ENCODE data around the gene STMN3. TPM values are rescaled to one million over a fixed set of nuclear protein-coding genes. Genes with fewer than 3 reads are reported as not detected.

The STMN3 gene
- total and polyA plus RNA-seq, 2 experiments from 2014 or later: 18.6 to 37.6 TPM

DNA sequence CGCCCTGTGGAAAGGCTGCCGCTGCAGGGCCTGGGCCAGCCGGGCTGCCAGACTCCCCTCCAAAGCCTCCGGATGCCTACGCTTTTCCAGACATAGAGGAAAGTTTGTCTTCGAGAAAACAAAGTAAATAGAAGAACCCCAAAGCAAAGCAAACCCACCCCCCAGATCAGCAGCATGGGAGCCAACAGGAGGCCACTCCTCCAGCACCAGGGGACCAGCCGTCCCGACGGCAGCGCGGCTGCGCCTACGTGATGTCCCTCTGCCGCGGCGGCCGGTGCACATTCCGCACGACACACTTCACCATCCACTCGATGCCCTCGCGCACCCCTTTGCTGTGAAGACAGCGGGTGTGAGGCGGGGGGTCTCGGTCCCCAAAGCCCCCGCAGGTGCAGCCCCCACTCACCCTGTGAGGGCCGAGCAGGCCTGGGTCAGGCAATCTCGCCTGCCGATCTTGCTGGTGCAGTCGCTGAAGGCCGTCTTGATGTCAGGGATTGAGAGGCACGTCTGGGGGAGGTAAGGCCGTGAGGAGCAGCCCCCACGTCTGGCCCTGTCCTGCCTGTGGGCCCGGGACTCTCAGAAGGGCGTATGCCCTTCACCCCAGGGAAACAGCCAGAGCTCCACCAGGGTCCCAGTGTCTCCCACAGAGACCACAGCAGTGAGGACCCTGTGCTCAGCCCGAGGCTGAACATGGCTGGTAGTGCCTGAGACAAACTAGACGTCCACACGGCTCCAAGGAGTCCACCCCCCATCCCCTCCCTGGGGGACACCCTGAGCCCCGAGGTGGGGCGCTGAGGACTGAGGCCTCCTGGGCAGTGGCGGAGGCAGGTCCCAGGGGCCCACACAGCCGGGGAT, 47.2 kb upstream of the STMN3 start:
- 81 to 83% methylated on average over 36 to 43 of the region's 43 CpGs for WGBS, 2 experiments (ENCODE audit: low coverage in 1 of 2, low lambda C conversion rate in 2 of 2, missing lambda C conversion rate in 2 of 2)
- peak overlapping the region; percentile 87; the same call in 1 of the 2 replicates for H3K27ac ChIP-seq

DNA sequence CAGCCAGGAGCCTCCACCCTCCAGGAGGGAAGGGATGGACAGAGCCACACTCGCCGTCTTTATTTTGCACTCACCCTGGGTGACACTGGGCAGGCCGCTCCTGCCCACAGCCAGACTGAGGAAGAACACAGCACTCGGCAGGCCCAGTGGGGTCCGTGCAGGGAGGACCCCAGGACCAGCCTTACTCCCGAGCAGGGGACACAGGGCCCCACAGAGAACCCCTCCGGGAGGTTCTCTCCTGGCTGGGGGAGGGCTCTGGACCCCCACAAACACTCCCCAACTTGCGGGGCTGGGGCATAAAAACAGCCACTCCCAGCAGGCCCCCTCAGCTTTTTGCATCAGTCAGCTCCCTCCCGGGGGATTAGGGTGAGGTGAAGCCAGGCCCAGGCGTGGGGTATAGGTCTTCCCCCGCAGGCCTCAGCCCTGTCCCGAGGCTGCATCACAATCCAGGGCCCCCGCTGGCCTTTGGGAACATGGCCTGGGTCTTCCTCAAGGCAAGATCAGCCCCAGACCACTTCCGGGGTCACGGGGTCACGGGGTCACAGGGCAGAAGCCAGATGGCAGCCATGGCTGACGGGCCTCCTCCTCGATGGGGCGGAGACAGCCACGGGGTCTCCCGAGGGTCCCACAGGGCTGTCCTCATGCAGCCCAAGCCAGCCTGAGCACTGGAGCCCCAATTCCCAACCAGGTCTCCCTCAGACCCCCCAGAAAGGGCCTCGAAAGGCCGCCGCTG, 46.4 kb upstream of the STMN3 start:
- Histone ChIP-seq H3K9me2 (ENCODE audit: insufficient read depth) (no peaks in the 10 kb centered on the region), H3K4me1 (ENCODE audit: insufficient read depth) (peaks cover 24% of the 10 kb centered on the region), H3K36me3 (ENCODE audit: low read depth) (no peaks in the 10 kb centered on the region), H3K4me2 (ENCODE audit: unreplicated experiment) (peak overlapping the region; percentile 55), H3K27me3 (replicated peaks; ENCODE audit: insufficient read depth) (no peaks in the 10 kb centered on the region), H2AFZ (no peak overlapping the region), H3K4me3 (peak overlapping the region; percentile 42), H3F3A (ENCODE audit: insufficient read depth) (no peaks in the 10 kb centered on the region; the same call in 1 of the 2 replicates), H4K20me1 (ENCODE audit: insufficient read depth) (no peaks in the 10 kb centered on the region), H3K9ac (peak overlapping the region; percentile 72), H3K79me2 (ENCODE audit: insufficient read depth) (peaks cover 15% of the 10 kb centered on the region), H3K9me3 (ENCODE audit: low read depth) (no peaks in the 10 kb centered on the region), H3K27ac (peak overlapping the region; percentile 87)
- DNase-seq: no peak
- in situ Hi-C loops (cut with MboI): no loop called here
- 51 to 55% methylated on average over 19 to 20 of the region's 24 CpGs for WGBS, 2 experiments (ENCODE audit: low coverage in 1 of 2, low lambda C conversion rate in 2 of 2, missing lambda C conversion rate in 2 of 2)
- TF ChIP-seq EZH2phosphoT487 (IDR thresholded peaks at IDR 0.05; ENCODE audit: insufficient read depth, low read depth): no peak
- no peak for TF ChIP-seq EZH2 (IDR thresholded peaks at IDR 0.05; ENCODE audit: insufficient read depth, poor library complexity, severe bottlenecking)

More for the DNA sequence above, 47.2 kb upstream of the STMN3 start:
- Histone ChIP-seq H3K79me2 (ENCODE audit: insufficient read depth) (peaks cover 23% of the 10 kb centered on the region), H3K36me3 (ENCODE audit: low read depth) (0 out of 2 replicates have a peak, but pooled peaks cover 3% of the 10 kb centered on the region), H3K9me3 (ENCODE audit: low read depth) (no peaks in the 10 kb centered on the region), H3K4me2 (ENCODE audit: unreplicated experiment) (no peak overlapping the region), H3K4me1 (ENCODE audit: insufficient read depth) (peaks cover 24% of the 10 kb centered on the region), H3K4me3 (no peak overlapping the region), H3F3A (ENCODE audit: insufficient read depth) (no peaks in the 10 kb centered on the region; the same call in 1 of the 2 replicates), H3K27me3 (replicated peaks; ENCODE audit: insufficient read depth) (no peaks in the 10 kb centered on the region), H3K9me2 (ENCODE audit: insufficient read depth) (no peaks in the 10 kb centered on the region), H4K20me1 (ENCODE audit: insufficient read depth) (no peaks in the 10 kb centered on the region), H3K9ac (0 out of 2 replicates have a peak overlapping the region, but pooled peaks have one; percentile 72), H2AFZ (no peak overlapping the region)
- no peak for DNase-seq
- in situ Hi-C loops (cut with MboI): no loop called here
- no peak for TF ChIP-seq EZH2 (IDR thresholded peaks at IDR 0.05; ENCODE audit: insufficient read depth, poor library complexity, severe bottlenecking)
- TF ChIP-seq EZH2phosphoT487 (IDR thresholded peaks at IDR 0.05; ENCODE audit: insufficient read depth, low read depth): no peak

DNA sequence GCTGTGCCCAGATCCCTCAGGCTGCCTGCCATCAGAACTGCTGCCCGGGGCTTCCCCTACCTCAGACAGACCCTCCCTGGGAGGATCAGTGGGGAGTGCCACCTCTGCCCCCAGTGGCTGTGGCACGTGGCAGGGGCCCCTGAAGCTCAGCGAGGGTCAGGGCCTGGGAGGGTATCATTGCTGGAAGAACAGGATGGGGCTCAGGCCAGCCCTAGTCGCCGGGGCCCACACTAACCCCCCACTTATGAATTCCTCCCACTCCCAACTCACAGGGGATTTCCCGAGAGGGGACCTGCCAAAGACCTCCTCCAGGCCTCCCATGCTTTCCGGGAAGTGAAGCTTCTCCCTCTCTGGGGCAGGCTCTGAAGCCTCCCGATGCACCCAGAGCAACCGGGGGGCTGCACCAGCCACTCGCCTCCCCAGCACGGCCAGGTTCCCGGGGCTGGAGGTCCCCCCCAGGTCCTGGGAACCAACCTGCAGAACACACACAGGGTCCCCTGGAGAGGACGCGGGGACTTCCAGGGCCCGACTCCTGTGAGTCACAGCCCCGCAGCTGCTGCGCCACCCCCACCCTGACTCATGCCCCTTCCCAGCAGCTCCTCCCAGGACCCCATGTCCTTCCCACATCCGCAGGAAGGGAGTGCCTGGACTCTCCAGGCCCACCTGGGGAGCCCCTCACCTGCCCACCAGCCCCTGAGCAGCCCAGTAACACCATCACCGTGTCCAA, 45.7 kb upstream of the STMN3 start:
- Histone ChIP-seq H4K20me1 (ENCODE audit: insufficient read depth) (no peaks in the 10 kb centered on the region), H3K27ac (peak overlapping the region; percentile 87), H3K9me2 (ENCODE audit: insufficient read depth) (no peaks in the 10 kb centered on the region), H3K36me3 (ENCODE audit: low read depth) (no peaks in the 10 kb centered on the region), H3K27me3 (replicated peaks; ENCODE audit: insufficient read depth) (no peaks in the 10 kb centered on the region), H2AFZ (no peak overlapping the region), H3K4me3 (peak overlapping the region; percentile 42), H3F3A (ENCODE audit: insufficient read depth) (no peaks in the 10 kb centered on the region; the same call in 1 of the 2 replicates), H3K9ac (peak overlapping the region; percentile 72), H3K4me2 (ENCODE audit: unreplicated experiment) (peak overlapping the region; percentile 55), H3K4me1 (ENCODE audit: insufficient read depth) (peaks cover 24% of the 10 kb centered on the region), H3K9me3 (ENCODE audit: low read depth) (no peaks in the 10 kb centered on the region), H3K79me2 (ENCODE audit: insufficient read depth) (peaks cover 8% of the 10 kb centered on the region; the same call in 1 of the 2 replicates)
- in situ Hi-C loops (cut with MboI): no loop called here
- no peak for TF ChIP-seq EZH2phosphoT487 (IDR thresholded peaks at IDR 0.05; ENCODE audit: insufficient read depth, low read depth)
- no peak for TF ChIP-seq EZH2 (IDR thresholded peaks at IDR 0.05; ENCODE audit: insufficient read depth, poor library complexity, severe bottlenecking)
- 5 to 6% methylated on average over 14 to 19 of the region's 19 CpGs for WGBS, 2 experiments (ENCODE audit: low coverage in 1 of 2, low lambda C conversion rate in 2 of 2, missing lambda C conversion rate in 2 of 2)
- DNase-seq: peak; percentile 93

All from GM23248 (cell line).